ENCODE measurements around the gene PANK4. TPM values are rescaled to one million over a fixed set of nuclear protein-coding genes. Genes with fewer than 3 reads are reported as not detected.
A peak's percentile ranks its signal among the peaks of the same experiment; 100 is the strongest.
"Not testable (repeated sequence)": the region's sequence is repeated elsewhere in the genome, so short reads cannot be mapped to it uniquely, and the experiment has no call there.

Gene PANK4
- 10 to 100 TPM; 15.1 to 38.1 (median 27.4) TPM for total RNA-seq

GRCh38 chr1:2525920-2526823 is at the start of gene PANK4:
PANK4 (minus strand) TSS chr1:2526596; CDS start chr1:2526587, 9 bp downstream.
- no peak for TF ChIP-seq CTCF (IDR thresholded peaks at IDR 0.05)
- DNase-seq (ENCODE audit: low spot score) (peak; percentile 74), ATAC-seq (ENCODE audit: low FRiP score) (peak; percentile 98)

DNA sequence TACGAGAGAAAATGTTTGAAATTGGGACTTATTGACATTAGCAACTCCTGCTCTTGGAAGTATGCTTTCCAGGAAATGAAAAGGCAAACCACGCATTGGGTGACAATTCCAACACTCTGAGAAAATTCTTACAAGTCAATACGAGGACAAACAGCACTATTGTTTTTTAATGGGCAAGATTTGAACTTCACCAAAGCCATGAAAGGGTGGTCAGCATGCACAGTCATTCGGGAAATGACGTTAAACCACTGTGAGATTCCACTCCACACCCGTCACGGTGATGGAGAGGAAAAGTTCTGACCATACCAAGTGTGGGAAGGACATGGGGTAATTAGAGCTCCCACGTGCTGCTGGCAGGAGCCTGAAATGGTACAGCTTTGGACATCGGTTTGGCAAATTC is 48.0 kb upstream of the PANK4 start:
- no peak for TF ChIP-seq CTCF (IDR thresholded peaks at IDR 0.05)
- no peak for DNase-seq (ENCODE audit: low spot score)
- no peak for ATAC-seq (ENCODE audit: low FRiP score)

DNA sequence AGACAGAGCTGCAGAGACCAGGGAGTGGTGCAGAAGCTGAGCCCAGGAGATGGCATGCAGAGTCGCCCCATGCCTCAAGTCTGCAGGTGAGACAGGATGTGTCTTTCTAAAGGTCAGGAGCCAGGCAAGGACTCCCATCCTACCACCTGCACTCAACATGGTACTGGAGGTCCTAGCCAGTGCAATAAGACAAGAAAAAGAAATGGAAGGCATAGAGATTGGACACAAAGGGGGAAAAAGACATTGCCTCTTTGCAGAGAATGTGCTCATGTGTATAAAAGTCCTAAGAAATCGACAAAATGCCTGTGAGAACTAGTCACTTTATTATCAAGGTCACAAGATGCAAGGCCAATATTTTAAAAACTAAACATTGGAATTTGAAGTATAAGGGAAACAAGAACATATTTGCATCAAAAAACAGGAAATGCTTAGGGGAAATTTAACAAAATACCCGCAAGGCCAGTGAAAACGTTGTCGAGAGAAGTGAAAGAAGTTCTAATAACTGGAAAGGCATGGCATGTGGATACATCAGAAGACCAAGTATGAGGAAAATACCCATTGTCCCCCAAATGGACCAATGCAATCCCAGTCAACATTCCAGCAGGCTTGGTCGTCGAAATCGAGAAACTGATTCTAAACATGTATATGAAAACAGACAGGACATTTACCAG is 47.0 kb upstream of the PANK4 start:
- ATAC-seq (ENCODE audit: low FRiP score) (no peak), DNase-seq (ENCODE audit: low spot score) (no peak)
- no peak for TF ChIP-seq CTCF (IDR thresholded peaks at IDR 0.05)

DNA sequence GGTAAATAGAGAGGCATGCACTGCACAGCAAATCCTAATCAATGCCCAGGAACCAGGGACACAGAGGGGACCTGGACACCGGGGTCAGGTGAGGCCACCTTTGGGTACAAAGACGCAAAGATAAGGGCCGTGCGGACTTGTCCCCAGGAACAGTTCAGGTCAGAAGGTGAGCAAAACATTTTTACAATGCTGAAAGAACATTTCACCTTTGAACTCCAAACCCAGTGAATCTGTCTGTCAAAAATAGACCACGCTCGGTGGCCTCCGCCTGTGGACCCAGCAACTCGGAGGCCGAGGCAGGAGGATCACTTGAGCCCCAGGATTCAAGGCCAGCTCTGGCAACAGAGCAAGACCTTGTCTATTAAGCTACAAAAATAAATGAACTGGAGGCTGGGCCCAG is 45.0 kb upstream of the PANK4 start:
- DNase-seq (ENCODE audit: low spot score) (no peak), ATAC-seq (ENCODE audit: low FRiP score) (no peak)
- TF ChIP-seq CTCF (IDR thresholded peaks at IDR 0.05), result no peak

DNA sequence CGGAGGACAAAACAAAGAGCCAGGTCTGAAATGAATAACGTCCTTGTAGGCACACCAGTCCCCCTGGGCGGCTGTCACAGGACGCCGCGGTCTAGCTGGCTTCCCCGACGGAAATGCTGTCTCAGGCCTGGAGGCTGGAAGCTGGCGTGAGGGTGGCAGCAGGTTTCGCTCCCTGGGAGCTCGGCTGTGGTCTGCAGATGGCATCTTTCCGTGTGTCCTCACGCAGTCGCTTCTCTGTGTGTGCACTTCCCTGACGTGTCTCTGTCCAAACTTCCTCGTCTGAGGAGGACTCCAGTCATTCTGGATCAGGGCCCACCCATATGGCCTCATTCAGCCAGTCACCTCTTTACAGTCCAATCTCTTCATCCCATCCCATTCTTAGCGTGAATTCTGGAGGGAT is 43.9 kb upstream of the PANK4 start:
- TF ChIP-seq CTCF (IDR thresholded peaks at IDR 0.05), result no peak
- DNase-seq (ENCODE audit: low spot score) (no peak), ATAC-seq (ENCODE audit: low FRiP score) (no peak)

GRCh38 chr1:2569703-2570102 is 43.3 kb upstream of the PANK4 start:
- not testable (repeated sequence) for DNase-seq (ENCODE audit: low spot score); ATAC-seq (ENCODE audit: low FRiP score)

- no peak for DNase-seq (ENCODE audit: low spot score)
- ATAC-seq (ENCODE audit: low FRiP score), result no peak
- no peak for TF ChIP-seq CTCF (IDR thresholded peaks at IDR 0.05)
Measured at GRCh38 chr1:2569060-2569459, 42.7 kb upstream of the PANK4 start.

- ATAC-seq (ENCODE audit: low FRiP score); DNase-seq (ENCODE audit: low spot score): not testable (repeated sequence)
Measured at GRCh38 chr1:2568187-2568816, 41.9 kb upstream of the PANK4 start.
